Neural progenitor cell (in vitro differentiated cells): ENCODE results near the gene CREG2. TPM values are rescaled to one million over a fixed set of nuclear protein-coding genes. Genes with fewer than 3 reads are reported as not detected.

Experiments used
- DNase-seq: peaks from one replicate; pipeline ENCODE4 v3.0.0-alpha.2; 2016; ENCODE audit warnings: low spot score
- H2AFZ ChIP-seq: fragments of 200-600 bp; sonication (generic); replicated peaks from 2 replicates; pipeline ENCODE4 v1.6.1; 2016; ENCODE audit warnings: antibody characterized with exemption
- H3F3A ChIP-seq: fragments of 200-600 bp; sonication (generic); 2 replicates; pipeline ENCODE4 v1.6.1; 2016; ENCODE audit warnings: antibody characterized with exemption, low read depth
- H3K27ac ChIP-seq: fragments of 200-600 bp; sonication (generic); 2 replicates; pipeline ENCODE4 v1.5.1; 2016; ENCODE audit warnings: mild to moderate bottlenecking
- H3K27me3 ChIP-seq: fragments of 200-600 bp; sonication (generic); 2 replicates; pipeline ENCODE4 v1.6.1; 2016; ENCODE audit warnings: mild to moderate bottlenecking, moderate library complexity
- H3K36me3 ChIP-seq: fragments of 200-600 bp; sonication (generic); 2 replicates; pipeline ENCODE4 v1.5.1; 2016
- H3K4me1 ChIP-seq: fragments of 200-600 bp; sonication (generic); 2 replicates; pipeline ENCODE4 v1.6.1; 2016; ENCODE audit warnings: mixed run types
- H3K4me2 ChIP-seq: fragments of 200-600 bp; sonication (generic); 2 replicates; pipeline ENCODE4 v1.6.1; 2016
- H3K4me3 ChIP-seq: fragments of 200-600 bp; sonication (generic); 2 replicates; pipeline ENCODE4 v1.5.1; 2016
- H3K79me2 ChIP-seq: fragments of 200-600 bp; sonication (generic); 2 replicates; pipeline ENCODE4 v1.6.1; 2016; ENCODE audit warnings: low read depth
- H3K9ac ChIP-seq: fragments of 200-600 bp; sonication (generic); 2 replicates; pipeline ENCODE4 v1.6.1; 2016
- H3K9me3 ChIP-seq: fragments of 200-600 bp; sonication (generic); 2 replicates; pipeline ENCODE4 v1.5.1; 2016; ENCODE audit warnings: low read depth
- H4K20me1 ChIP-seq: fragments of 200-600 bp; sonication (generic); 2 replicates; pipeline ENCODE4 v1.6.1; 2016; ENCODE audit warnings: low read depth
- H3K27ac Mint-ChIP-seq: 3 replicates; pipeline ENCODE4 v1.8.0; 2021; ENCODE audit warnings: mixed read lengths
- H3K27me3 Mint-ChIP-seq: 2 replicates; pipeline ENCODE4 v1.8.0; 2022; ENCODE audit warnings: low read depth, mild to moderate bottlenecking, inconsistent platforms, moderate library complexity, mixed read lengths; ENCODE audit not compliant: insufficient read depth
- H3K36me3 Mint-ChIP-seq: 3 replicates; pipeline ENCODE4 v1.8.0; 2021; ENCODE audit warnings: mixed read lengths
- H3K4me1 Mint-ChIP-seq: 3 replicates; pipeline ENCODE4 v1.8.0; 2021; ENCODE audit warnings: mixed read lengths
- H3K4me3 Mint-ChIP-seq: 3 replicates; pipeline ENCODE4 v1.8.0; 2021; ENCODE audit warnings: mild to moderate bottlenecking, moderate library complexity, mixed read lengths
- H3K9me3 Mint-ChIP-seq: 3 replicates; pipeline ENCODE4 v1.8.0; 2020; ENCODE audit warnings: mixed read lengths
- EZH2 ChIP-seq: fragments of 200-600 bp; sonication (generic); IDR thresholded peaks from 2 replicates; pipeline ENCODE4 v1.6.1; 2017; ENCODE audit warnings: antibody characterized with exemption, mild to moderate bottlenecking, moderate library complexity
- EZH2phosphoT487 ChIP-seq: fragments of 200-600 bp; sonication (generic); IDR thresholded peaks from 2 replicates; pipeline ENCODE4 v1.6.1; 2017; ENCODE audit warnings: antibody characterized with exemption
- total RNA-seq: library from RNA; depleted of rRNA; stranded (reverse); fragments of >200 nt; gene quantifications from 2 replicates; pipeline ENCODE4 v1.2.3, GENCODE V29; 2015; ENCODE audit warnings: low replicate concordance
- TF ChIP-seq, protein P1 (sequence below): fragments of 200-600 bp; sonication (generic); IDR thresholded peaks from 2 replicates; pipeline ENCODE4 v1.5.1; 2017; ENCODE audit warnings: antibody characterized with exemption, mild to moderate bottlenecking

CREG2 gene
- total RNA-seq, 1 donor from 2014 or later, result not detected

DNA sequence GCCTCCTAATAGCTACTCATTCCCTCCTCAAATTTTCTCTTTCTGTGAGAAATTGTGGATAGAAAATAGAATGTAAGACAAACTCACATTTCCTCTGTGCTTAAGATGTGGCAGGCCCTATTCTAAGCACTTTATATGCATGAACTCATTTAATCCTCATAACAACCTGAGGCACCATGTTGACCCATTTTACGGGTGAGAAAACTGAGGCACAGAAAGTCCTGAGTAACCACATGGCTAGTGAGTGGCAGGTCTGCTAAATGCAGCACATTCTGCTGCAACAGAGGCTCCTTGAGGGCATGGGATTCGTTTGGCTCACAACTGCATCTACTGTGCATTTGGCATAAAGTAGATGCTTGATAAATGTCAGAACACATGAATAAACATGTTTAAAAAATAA is 56.1 kb downstream of the CREG2 start:
- Mint-ChIP-seq H3K9me3 (no peaks in the 10 kb centered on the region), H3K27ac (no peak overlapping the region), H3K27me3 (peaks cover 4% of the 10 kb centered on the region), H3K36me3 (no peaks in the 10 kb centered on the region), H3K4me3 (no peak overlapping the region), H3K4me1 (peaks cover 12% of the 10 kb centered on the region)
- Histone ChIP-seq H3K4me1 (peaks cover 20% of the 10 kb centered on the region), H3K9ac (no peak overlapping the region), H3K27ac (no peak overlapping the region), H3F3A (no peaks in the 10 kb centered on the region), H3K9me3 (no peaks in the 10 kb centered on the region), H4K20me1 (no peaks in the 10 kb centered on the region), H3K27me3 (no peaks in the 10 kb centered on the region), H3K36me3 (no peaks in the 10 kb centered on the region), H3K4me3 (no peak overlapping the region), H3K4me2 (no peak overlapping the region), H3K79me2 (no peaks in the 10 kb centered on the region), H2AFZ (no peak overlapping the region)
- DNase-seq, result no peak
- TF ChIP-seq EZH2 (no peak), EZH2phosphoT487 (no peak)
- TF ChIP-seq, protein P1, sequence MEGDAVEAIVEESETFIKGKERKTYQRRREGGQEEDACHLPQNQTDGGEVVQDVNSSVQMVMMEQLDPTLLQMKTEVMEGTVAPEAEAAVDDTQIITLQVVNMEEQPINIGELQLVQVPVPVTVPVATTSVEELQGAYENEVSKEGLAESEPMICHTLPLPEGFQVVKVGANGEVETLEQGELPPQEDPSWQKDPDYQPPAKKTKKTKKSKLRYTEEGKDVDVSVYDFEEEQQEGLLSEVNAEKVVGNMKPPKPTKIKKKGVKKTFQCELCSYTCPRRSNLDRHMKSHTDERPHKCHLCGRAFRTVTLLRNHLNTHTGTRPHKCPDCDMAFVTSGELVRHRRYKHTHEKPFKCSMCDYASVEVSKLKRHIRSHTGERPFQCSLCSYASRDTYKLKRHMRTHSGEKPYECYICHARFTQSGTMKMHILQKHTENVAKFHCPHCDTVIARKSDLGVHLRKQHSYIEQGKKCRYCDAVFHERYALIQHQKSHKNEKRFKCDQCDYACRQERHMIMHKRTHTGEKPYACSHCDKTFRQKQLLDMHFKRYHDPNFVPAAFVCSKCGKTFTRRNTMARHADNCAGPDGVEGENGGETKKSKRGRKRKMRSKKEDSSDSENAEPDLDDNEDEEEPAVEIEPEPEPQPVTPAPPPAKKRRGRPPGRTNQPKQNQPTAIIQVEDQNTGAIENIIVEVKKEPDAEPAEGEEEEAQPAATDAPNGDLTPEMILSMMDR, result no peak

DNA sequence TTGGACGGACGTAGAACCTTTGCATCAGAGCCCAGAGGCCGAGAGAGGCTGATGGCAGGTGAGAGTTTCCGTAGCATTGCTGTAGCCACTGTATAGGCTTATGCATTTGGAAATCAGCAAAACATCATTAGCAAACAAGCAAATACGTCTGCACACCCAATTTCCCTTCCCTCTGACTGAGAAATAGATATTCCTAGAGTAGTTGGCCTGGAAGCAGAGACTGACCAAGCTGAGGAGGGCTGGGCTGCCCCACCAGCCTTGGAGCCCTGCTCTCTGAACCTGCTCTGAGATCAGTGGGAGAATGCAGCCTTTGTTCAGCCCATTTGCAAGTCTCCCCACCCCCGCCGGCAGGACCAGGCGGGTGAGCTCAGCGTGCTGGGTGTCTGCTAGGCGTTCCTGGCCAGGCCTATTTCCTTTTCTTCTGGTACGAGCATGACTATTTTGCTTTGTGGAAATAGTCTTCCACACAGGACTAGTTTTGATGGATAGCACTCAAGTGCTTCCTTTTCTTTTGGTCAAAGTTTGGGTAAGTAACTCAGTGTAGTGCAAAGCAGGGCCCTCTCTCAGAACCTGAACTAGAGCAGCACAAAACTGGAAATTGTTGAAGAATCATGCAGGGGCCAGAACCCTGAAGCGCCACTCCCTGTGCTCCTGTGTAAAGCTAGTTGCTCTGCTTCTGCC is 56.9 kb downstream of the CREG2 start:
- peaks cover 12% of the 10 kb centered on the region for H3K4me1 Mint-ChIP-seq
- TF ChIP-seq EZH2phosphoT487 (no peak), EZH2 (no peak)
- TF ChIP-seq, protein P1, result no peak
- peak; percentile 52 for DNase-seq
- H3K4me1 ChIP-seq, result peaks cover 20% of the 10 kb centered on the region
- no peaks in the 10 kb centered on the region for H3K9me3 ChIP-seq
- H3K4me3 Mint-ChIP-seq, result no peak overlapping the region
- no peaks in the 10 kb centered on the region for H4K20me1 ChIP-seq
- no peaks in the 10 kb centered on the region for H3K36me3 ChIP-seq
- H3K79me2 ChIP-seq, result no peaks in the 10 kb centered on the region
- H3K4me3 ChIP-seq, result no peak overlapping the region
- peak overlapping the region; percentile 73 for H2AFZ ChIP-seq
- H3K27me3 Mint-ChIP-seq, result peaks cover 4% of the 10 kb centered on the region
- no peaks in the 10 kb centered on the region for H3F3A ChIP-seq
- H3K9me3 Mint-ChIP-seq, result no peaks in the 10 kb centered on the region
- peak overlapping the region; percentile 52 for H3K4me2 ChIP-seq
- H3K9ac ChIP-seq, result no peak overlapping the region
- no peak overlapping the region for H3K27ac ChIP-seq
- H3K27ac Mint-ChIP-seq, result peak overlapping the region; percentile 17
- H3K36me3 Mint-ChIP-seq, result no peaks in the 10 kb centered on the region
- H3K27me3 ChIP-seq, result no peaks in the 10 kb centered on the region

DNA sequence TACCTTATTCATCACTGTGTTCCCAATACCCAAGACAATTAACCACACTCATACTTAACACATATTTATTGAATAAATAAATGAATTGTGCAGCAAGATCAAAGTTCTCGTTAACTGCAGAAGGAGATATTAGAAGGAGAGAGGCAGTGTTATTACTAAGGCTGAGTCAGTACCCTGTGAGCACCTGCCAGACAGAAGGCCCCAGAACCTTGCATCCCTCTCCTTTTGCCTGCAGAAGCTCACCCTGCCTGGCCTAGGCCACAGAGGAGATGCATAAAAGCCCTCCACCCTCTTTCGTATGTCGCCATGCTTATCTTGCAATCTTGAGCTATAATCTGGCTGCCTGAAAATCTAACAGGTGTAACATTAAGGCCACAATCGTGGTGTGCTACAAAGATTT is 58.3 kb downstream of the CREG2 start:
- Histone ChIP-seq H3K4me3 (no peak overlapping the region), H3K4me1 (peaks cover 20% of the 10 kb centered on the region), H3K79me2 (no peaks in the 10 kb centered on the region), H2AFZ (no peak overlapping the region), H3K36me3 (no peaks in the 10 kb centered on the region), H3K27me3 (no peaks in the 10 kb centered on the region), H3F3A (no peaks in the 10 kb centered on the region), H3K4me2 (no peak overlapping the region), H3K9me3 (no peaks in the 10 kb centered on the region), H4K20me1 (no peaks in the 10 kb centered on the region), H3K9ac (no peak overlapping the region), H3K27ac (no peak overlapping the region)
- Mint-ChIP-seq H3K27me3 (peaks cover 2% of the 10 kb centered on the region), H3K4me1 (peaks cover 12% of the 10 kb centered on the region), H3K36me3 (no peaks in the 10 kb centered on the region), H3K27ac (no peak overlapping the region), H3K4me3 (no peak overlapping the region), H3K9me3 (peaks cover 2% of the 10 kb centered on the region)
- no peak for DNase-seq
- TF ChIP-seq, protein P1, result no peak
- no peak for TF ChIP-seq EZH2
- TF ChIP-seq EZH2phosphoT487, result no peak
